ENCODE results near the gene EPAS1.
A peak's percentile ranks its signal among the peaks of the same experiment; 100 is the strongest.

EPAS1 gene

GRCh38 chr2:46303233-46303632, 6.0 kb downstream of the EPAS1 start:
- DNase-seq = no peak

DNA sequence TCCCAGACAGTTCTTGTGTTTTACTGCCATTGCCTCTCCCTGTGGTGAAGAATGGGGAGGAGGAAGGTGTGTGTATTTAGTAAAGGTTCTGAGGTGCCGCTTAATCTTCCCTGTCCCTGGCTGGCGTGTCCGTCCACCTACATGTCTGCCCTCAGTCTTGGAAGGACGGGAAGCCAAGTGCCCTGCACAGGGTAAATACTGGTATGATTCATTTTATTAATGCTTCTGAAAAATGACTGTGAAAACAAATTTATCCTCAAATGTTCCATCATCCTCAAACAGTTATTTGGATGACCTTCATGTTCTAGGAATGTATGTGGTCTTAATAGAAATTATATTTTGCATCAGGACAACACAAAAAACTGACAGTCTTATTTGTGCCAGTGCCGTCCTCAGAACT, 6.6 kb downstream of the EPAS1 start:
- no peak for DNase-seq

DNA sequence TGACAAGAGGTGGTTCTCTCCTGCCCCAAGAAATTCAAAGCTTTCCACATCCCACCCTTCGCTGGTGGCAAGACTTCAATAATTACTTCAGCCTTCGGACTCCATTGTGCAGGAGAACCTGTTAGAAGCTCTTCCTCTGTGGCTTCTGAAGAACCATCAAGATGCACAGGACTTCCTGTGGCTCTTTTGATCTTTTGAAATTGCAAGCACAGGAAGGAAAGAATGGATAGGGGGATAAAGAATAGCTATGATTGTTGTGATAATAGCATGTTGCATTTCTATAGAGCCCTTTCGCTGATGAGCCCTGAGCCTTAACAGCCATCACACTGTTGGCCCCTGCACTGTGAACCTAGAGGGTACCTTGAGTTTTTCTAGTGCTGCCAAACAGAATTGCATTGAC, 7.4 kb downstream of the EPAS1 start:
- no peak for DNase-seq

DNA sequence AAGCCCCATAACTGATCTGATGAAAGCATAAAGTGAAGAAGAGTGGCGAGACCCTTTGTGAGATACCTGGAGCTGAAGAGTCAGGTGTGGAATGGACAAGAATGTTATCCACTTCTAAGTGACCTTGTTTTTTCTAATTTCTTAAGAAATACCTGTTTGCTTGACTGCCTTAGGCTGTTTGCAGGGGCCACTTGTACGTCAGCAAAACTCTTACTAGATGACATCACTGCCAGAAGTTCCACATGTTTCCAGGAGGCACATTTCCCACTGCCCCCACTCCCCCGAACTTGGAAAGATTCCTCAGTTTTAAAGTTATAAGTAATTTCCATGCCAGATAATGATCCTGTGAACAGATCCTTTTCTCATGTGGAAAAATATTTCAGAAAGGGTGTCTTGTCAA, 8.0 kb downstream of the EPAS1 start:
- DNase-seq = no peak

DNA sequence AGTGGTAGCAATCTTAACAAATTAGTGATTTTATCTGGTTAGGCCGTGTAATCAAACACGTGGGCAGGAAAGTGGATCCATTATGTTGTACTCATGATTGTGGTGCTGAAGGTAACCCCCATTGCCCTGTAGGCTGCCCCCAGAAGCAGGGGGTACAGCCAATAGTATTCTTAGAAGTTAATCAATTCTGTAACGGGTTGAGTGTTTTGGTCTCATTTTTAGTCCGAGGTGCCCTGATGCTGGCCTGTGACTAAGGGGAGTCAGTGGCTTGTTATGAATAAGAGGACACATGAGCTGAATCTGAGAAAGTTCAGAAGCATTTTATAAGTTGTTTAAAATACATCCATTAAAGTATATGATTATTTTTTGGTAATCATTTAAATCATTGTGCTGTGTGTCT, 8.6 kb downstream of the EPAS1 start:
- DNase-seq = no peak

DNA sequence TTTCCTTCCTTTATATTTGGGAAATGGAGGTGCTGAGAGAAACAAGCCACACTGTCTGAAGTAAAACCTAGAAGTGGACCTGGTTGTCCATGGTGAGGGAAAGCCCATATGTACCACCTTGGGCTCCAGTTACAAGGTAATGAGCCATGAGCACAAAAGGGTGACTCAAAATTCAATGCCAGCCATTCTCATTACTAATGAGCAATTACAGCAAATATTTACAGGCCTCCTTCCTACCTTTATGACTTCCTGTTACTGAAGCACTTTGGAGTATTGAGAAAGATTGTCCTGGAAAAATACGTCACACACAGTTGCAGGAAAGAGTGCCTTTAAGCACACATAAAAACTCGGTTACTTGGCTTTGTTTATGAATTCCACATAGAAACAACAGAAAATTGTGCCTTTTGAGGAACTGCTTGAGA, 9.1 kb downstream of the EPAS1 start:
- peak; percentile 36 to 83 (median 54) for DNase-seq

DNA sequence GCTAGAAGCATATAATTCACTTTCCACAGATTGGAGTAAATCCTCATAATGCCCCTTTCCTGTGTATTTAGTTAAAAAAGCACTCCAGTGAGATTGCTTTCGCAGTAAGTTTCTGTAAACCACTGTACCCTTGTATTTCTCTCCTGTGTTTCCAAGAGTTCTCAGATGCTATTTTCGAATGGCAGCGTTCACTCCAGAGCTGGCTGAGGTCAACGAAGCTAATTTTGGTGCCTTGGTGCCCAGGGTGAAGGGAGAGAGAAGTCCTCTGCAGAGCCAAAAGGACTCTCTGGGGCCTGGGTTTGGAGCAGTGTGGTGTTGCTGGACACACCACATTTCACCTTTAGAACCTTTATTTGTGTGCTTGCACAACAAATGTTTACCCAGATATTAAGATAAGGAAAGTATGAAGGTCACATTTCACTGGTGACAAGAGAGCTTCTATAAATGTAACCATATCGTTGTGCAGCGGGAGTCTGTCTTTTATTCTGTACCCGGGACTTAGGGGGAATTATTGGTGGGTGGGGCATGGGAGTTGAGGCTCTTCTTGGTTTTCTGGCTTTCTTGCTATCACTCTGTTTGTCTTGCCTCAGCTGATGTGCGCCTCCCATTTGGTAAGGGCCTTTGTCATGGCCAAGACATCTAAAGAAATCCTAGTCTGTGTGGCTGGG, 9.9 kb downstream of the EPAS1 start:
- no peak for DNase-seq

GRCh38 chr2:46308081-46308480, 10.9 kb downstream of the EPAS1 start:
- DNase-seq = no peak

GRCh38 chr2:46308629-46309028, 11.4 kb downstream of the EPAS1 start:
- DNase-seq = peak; percentile 26 to 62 (median 54)

- DNase-seq = no peak
Measured at GRCh38 chr2:46309052-46309953, 12.1 kb downstream of the EPAS1 start.

GRCh38 chr2:46310446-46310845, 13.2 kb downstream of the EPAS1 start:
- no peak for DNase-seq

DNA sequence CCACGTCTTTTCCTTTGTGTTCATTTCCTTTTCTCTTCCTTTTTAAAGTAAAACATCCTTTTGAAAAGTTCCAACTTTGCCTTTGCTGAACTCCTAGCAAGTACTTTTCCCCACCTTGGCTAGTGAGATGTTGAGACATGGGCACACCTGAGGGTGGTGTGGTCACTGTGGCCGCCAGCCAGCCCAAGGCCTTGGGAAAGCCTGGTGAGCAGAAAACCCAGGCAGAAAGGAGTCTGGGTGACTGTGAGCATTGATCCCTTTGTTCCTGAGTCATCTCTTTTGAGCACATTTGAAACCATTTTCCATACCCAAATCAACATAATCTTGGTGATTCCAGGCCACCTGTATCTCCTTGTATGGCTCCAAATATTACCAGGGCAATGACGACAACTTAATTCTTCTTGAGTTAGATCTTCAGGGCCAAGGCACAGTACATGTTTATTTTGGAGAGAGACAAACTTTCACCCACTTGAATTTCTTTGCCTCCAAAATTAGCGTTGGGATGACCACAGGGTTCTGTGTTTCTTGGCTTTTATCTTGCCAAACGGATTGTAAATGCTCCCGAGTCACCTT, 14.5 kb downstream of the EPAS1 start:
- DNase-seq = no peak

GRCh38 chr2:46313063-46313462, 15.9 kb downstream of the EPAS1 start:
- no peak for DNase-seq

GRCh38 chr2:46314065-46314835, 17.0 kb downstream of the EPAS1 start:
- DNase-seq = no peak

DNA sequence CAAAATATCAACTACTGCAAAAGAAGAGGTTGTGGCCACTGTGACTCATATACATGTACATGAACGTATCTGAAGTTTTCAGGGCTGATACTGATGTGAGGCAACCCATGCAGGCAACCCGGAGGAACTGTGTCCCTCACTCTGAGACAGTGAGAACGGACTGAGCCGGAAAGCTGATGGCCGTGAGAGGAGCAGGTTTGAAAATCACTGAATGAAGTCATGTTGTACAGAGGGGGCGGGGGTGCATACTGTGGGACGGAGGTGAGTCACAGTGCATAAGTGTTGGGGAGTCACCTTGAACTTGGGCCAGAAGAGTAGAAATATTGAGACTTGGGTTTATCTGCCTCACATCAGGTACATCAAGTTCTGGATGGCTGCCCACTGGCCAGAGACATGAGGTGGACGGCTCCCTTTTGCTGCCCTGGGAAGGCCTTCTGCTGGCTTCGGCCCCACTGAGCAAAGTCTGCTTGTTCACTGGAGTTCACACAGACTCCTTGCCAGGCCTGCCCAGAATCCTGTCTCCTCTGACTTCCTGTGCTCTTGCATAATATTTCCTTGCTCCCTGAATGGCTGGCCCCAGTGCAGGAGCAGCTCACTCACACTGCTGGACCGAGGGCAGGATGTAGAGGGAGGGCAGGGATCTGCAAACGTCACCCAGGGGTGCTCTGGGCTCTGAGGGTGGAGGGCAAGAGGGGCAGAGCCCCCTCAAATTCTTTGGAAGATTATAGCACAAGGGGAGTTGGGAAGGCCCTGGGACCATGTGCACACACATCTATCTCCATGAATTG, 18.1 kb downstream of the EPAS1 start:
- DNase-seq = peak; percentile 44 to 68 (median 54)

- DNase-seq = no peak
Measured at GRCh38 chr2:46317094-46317486, 19.9 kb downstream of the EPAS1 start.

GRCh38 chr2:46318579-46319460, 21.6 kb downstream of the EPAS1 start:
- DNase-seq = no peak

DNA sequence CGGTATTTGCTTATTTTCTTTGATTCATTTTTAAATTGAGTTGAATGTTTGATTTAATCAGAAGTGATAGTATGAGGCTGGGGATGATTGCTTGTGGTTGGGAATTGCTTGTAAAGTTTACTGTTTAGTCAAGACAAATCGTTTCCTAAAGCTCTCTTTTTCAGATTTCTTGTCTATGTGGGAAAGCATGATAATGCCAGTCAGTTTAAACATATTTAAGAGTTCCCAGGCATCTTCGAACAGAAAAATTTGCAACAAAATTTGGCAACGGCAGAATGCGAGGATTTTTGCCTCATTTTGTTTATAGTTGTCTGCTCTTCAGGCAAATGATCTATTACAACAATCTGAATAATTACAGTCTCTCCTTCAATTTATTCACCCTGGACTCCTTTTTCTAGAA, 22.5 kb downstream of the EPAS1 start:
- no peak for DNase-seq

DNA sequence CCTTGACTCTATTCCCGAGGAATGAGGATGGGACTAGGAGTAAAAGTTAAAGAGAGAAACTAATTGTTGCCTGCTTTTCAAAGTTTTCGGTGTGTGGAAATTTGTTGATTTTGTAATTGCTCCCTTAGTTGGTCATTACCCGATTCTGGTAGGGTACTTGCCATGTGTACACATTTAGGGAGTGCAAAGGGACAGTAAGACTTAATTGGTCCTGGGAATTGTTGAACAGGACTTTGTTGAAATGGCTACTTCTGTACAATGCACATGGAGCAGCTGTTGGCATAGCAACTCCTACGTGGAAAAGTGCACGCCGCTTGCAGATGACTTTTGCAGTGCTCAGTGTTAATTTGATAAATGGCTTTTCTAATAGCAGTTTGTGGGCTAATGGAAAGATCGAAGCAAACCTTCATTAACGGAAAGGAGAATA, 22.9 kb downstream of the EPAS1 start:
- no peak for DNase-seq

- DNase-seq = no peak
Measured at GRCh38 chr2:46323730-46324129, 26.5 kb downstream of the EPAS1 start.
